GM23338 (cell line): ENCODE measurements around the gene TUBB4A.
A peak's percentile ranks its signal among the peaks of the same experiment; 100 is the strongest.

Source experiments
- CREB1 ChIP-seq: fragments of 250-450 bp; sonication (Bioruptor Pico); IDR thresholded peaks from 2 replicates; pipeline ENCODE4 v1.5.0; 2020; ENCODE audit warnings: low read depth, mild to moderate bottlenecking, moderate library complexity
- CTCF ChIP-seq, 2 experiments: fragments of 200-600 bp in 1 of 2; sonication (generic) in 1 of 2; conservative IDR thresholded peaks; 2 replicates each; pipeline versions ENCODE4 v1.5.1 to v1.6.1; 2016 to 2017; ENCODE audit warnings: antibody characterized with exemption in 2 of 2, low read depth in 2 of 2, mild to moderate bottlenecking in 2 of 2, moderate library complexity in 1 of 2
- EZH2 ChIP-seq: fragments of 200-600 bp; sonication (generic); IDR thresholded peaks from one replicate; pipeline ENCODE4 v1.8.0; 2017; ENCODE audit warnings: antibody characterized with exemption, mild to moderate bottlenecking, low read depth; ENCODE audit not compliant: unreplicated experiment
- POLR2AphosphoS5 ChIP-seq: IDR thresholded peaks from 2 replicates; pipeline ENCODE4 v1.6.1; 2016; ENCODE audit warnings: antibody characterized with exemption, low read depth

GRCh38 chr19:6530386-6531162 lies 28.5 kb upstream of the TUBB4A start, which contains the start of gene TNFSF9:
- TF ChIP-seq CTCF (conservative IDR thresholded peaks at IDR 0.05; ENCODE audit: low read depth in 2 of 2) (no peak), POLR2AphosphoS5 (peak; percentile 60; the same call in 1 of the 2 replicates), EZH2 (no peak), CREB1 (CRISPR knock-in tag) (no peak)
